Effector memory CD4-positive, alpha-beta T cell (primary cell): ENCODE results near the gene DNAJC5.

Experiments used
- DNase-seq, 3 donors: peaks; one replicate each; pipeline ENCODE4 v3.0.0-alpha.2; 2020
- H3K27ac ChIP-seq: 2 replicates; pipeline ENCODE4 v1.7.0; 2013; ENCODE audit warnings: mild to moderate bottlenecking, low read length, moderate library complexity; ENCODE audit not compliant: insufficient read depth, poor library complexity, severe bottlenecking
- H3K27me3 ChIP-seq: replicated peaks from 2 replicates; pipeline ENCODE4 v1.7.0; 2013; ENCODE audit warnings: mild to moderate bottlenecking, low read length; ENCODE audit not compliant: insufficient read depth, control insufficient read depth, poor library complexity, severe bottlenecking
- H3K36me3 ChIP-seq: 2 replicates; pipeline ENCODE4 v1.7.0; 2013; ENCODE audit warnings: mild to moderate bottlenecking, low read length, moderate library complexity; ENCODE audit not compliant: control insufficient read depth, insufficient read depth
- H3K4me1 ChIP-seq: 2 replicates; pipeline ENCODE4 v1.7.0; 2013; ENCODE audit warnings: low read length, mild to moderate bottlenecking; ENCODE audit not compliant: control insufficient read depth, insufficient read depth, poor library complexity, severe bottlenecking
- H3K4me3 ChIP-seq: 2 replicates; pipeline ENCODE4 v1.7.0; 2013; ENCODE audit warnings: low read length, low read depth, mild to moderate bottlenecking; ENCODE audit not compliant: insufficient read depth, poor library complexity, severe bottlenecking
- H3K9me3 ChIP-seq: 2 replicates; pipeline ENCODE4 v1.7.0; 2013; ENCODE audit warnings: mild to moderate bottlenecking, low read length, moderate library complexity; ENCODE audit not compliant: control insufficient read depth

DNAJC5 gene

GRCh38 chr20:63961664-63962425, 66.9 kb downstream of the DNAJC5 start:
- H3K9me3 ChIP-seq = no peaks in the 10 kb centered on the region
- H3K4me1 ChIP-seq = peaks cover 13% of the 10 kb centered on the region
- H3K27ac ChIP-seq = no peak overlapping the region
- DNase-seq = no peak
- no peaks in the 10 kb centered on the region for H3K27me3 ChIP-seq
- no peak overlapping the region for H3K4me3 ChIP-seq
- peaks cover 34% of the 10 kb centered on the region for H3K36me3 ChIP-seq

DNA sequence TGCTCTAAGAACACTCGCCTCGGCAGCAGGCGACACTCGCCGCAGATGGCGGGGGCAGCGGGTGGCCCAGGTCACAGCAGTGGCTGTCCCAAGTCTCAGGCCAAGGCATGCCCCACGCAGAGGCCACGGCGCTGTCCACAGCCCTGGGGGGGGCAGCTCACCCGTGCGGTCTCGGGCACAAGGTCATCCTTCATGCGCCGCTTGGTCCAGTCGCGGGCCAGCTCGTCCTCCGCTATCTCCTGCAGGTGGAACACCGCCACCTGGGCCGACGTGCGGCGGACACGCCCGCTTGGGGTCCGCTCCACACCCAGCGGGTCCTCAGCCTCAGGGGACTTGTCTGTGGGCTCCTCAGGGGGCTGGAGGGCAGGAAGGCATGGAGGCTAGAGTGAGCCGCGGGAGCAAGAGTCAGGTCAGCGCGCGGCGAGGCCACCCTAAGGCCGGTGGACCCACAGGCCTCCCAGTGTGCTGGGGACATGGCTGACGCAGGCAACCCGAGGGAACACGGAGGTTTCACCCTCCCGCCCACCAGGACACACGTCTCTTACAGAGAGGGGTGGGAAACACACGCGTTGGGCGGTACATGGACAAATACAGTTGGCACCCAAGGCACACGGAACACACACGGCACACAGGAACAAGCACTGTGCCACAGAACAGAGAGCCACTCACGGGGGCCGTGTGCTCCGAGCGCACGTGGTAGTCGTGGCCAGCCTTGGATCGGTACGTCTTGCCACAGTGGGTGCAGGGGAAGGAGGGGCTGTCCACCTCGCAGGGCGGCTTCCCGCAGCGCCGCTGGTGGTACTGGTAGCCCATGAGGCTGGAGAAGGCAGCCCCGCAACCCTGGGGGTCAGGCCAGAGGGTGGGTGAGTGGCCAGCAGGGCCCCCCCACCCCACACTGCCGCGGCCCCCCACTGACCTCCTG, 67.8 kb downstream of the DNAJC5 start:
- Histone ChIP-seq H3K4me1 (peaks cover 5% of the 10 kb centered on the region), H3K36me3 (peaks cover 34% of the 10 kb centered on the region), H3K27me3 (no peaks in the 10 kb centered on the region), H3K27ac (no peak overlapping the region), H3K4me3 (no peak overlapping the region), H3K9me3 (no peaks in the 10 kb centered on the region)
- DNase-seq = no peak

- Histone ChIP-seq H3K4me3 (no peak overlapping the region), H3K9me3 (no peaks in the 10 kb centered on the region), H3K36me3 (peaks cover 34% of the 10 kb centered on the region), H3K27ac (no peak overlapping the region), H3K27me3 (no peaks in the 10 kb centered on the region), H3K4me1 (peaks cover under 1% of the 10 kb centered on the region)
- no peak for DNase-seq
Measured at GRCh38 chr20:63963348-63963741, 68.4 kb downstream of the DNAJC5 start.

GRCh38 chr20:63963784-63964301, 68.9 kb downstream of the DNAJC5 start:
- DNase-seq = no peak
- H3K4me1 ChIP-seq = peaks cover 6% of the 10 kb centered on the region
- H3K9me3 ChIP-seq = no peaks in the 10 kb centered on the region
- H3K36me3 ChIP-seq = peaks cover 34% of the 10 kb centered on the region
- H3K27ac ChIP-seq = no peak overlapping the region
- H3K4me3 ChIP-seq = no peak overlapping the region
- no peaks in the 10 kb centered on the region for H3K27me3 ChIP-seq

DNA sequence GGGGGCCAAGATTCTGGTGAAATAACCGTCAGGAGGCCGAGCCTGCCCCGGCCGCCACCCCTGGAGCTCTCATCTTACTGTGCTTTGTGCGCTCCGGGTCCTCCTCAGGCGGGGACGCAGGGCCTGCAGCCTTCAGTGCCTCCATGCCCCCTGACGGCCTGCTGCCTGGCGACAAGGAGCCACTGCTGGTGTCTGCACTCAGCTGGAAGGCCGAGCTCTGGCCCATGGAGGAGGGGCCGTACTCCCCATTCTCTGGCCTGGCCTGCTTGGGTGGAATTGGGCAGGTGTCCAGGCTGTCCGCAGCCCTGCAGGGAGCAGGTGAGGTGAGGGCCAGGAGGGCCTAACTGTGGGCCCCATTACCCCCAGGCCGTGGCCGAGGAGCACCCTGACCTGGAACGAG, 69.5 kb downstream of the DNAJC5 start:
- Histone ChIP-seq H3K4me3 (no peak overlapping the region), H3K36me3 (peaks cover 29% of the 10 kb centered on the region), H3K27ac (no peak overlapping the region), H3K27me3 (no peaks in the 10 kb centered on the region), H3K4me1 (peaks cover 9% of the 10 kb centered on the region), H3K9me3 (no peaks in the 10 kb centered on the region)
- no peak for DNase-seq

GRCh38 chr20:63966172-63966943, 71.4 kb downstream of the DNAJC5 start:
- Histone ChIP-seq H3K4me3 (no peak overlapping the region), H3K27ac (no peak overlapping the region), H3K36me3 (peaks cover 19% of the 10 kb centered on the region), H3K4me1 (peaks cover 9% of the 10 kb centered on the region), H3K9me3 (no peaks in the 10 kb centered on the region), H3K27me3 (no peaks in the 10 kb centered on the region)
- DNase-seq = no peak

- DNase-seq = no peak
- no peak overlapping the region for H3K27ac ChIP-seq
- H3K36me3 ChIP-seq = peaks cover 14% of the 10 kb centered on the region
- H3K9me3 ChIP-seq = no peaks in the 10 kb centered on the region
- H3K4me3 ChIP-seq = no peak overlapping the region
- no peaks in the 10 kb centered on the region for H3K27me3 ChIP-seq
- peaks cover 9% of the 10 kb centered on the region for H3K4me1 ChIP-seq
Measured at GRCh38 chr20:63966944-63967322, 72.0 kb downstream of the DNAJC5 start.

GRCh38 chr20:63967330-63968135, 72.6 kb downstream of the DNAJC5 start:
- Histone ChIP-seq H3K27me3 (no peaks in the 10 kb centered on the region), H3K36me3 (peaks cover 14% of the 10 kb centered on the region), H3K4me1 (peaks cover 9% of the 10 kb centered on the region), H3K27ac (no peak overlapping the region), H3K4me3 (no peak overlapping the region), H3K9me3 (no peaks in the 10 kb centered on the region)
- no peak for DNase-seq
